ENCODE data around the gene CSNK1A1.
"Not testable (repeated sequence)": the region's sequence is repeated elsewhere in the genome, so short reads cannot be mapped to it uniquely, and the experiment has no call there.

Gene CSNK1A1

DNA sequence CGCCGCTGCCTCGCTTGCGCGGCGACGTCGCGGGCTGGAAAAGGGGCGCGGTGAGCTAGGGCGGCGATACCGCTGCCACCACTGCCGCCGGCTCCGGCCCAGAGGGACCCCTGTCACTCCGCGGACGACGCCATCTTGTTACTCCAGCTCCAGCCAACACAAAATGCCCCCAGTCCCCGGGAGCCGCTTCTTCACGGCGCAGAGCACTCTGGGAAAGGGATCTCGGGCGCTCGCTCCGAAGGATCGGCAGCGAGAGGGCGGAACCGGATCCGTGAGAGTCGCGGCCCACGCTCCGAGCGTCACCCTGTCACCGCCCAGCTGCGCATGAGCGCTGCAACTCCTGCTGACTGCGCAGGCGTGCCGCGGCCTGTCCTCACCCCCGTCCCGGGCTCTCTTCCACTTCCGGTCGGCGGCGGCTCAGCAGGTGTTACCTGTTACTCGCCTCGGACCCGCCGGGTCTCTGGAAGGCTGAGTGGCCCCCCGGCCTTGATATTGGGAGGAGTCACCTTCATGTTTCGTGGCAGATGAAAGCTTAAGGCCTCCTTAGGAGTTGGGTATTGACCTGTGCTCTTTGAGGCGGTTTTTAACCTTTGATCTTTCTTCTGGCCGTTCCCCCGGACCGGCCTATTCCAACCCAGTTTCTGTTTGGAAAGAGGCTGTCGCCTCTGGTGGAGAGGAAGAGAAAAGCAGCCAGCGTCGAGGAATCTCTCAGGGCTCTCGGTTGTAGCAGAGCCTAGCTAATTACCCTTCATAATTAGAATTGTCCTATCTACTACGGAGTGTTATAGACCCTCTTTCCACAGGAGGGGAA, at the start of gene CSNK1A1:
Gene CSNK1A1, minus strand, starts transcription at position 213 of the 811 bp plus-strand sequence. CDS start 475 bp downstream, outside the sequence.
- peak; percentile 96 for DNase-seq (ENCODE audit: low read depth in 2 of 2)

DNA sequence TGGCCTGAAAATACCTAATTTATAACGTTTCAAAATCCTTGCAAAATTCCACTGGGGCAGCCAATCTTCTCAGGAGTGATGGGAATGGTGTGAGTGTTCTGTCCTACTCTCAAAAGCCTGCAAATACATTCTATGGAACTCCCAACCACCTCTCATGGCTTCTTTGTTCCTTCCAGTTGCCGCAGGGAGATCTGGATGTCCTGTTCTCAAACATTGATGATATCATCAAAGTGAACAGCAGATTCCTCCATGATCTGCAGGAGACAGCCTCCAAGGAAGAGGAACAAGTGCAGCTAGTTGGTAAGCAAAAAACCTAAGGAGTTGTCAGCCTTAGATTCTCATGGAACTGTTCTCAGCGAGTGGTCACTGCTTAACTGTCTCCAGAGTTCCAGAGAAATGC, 49.7 kb upstream of the CSNK1A1 start:
- DNase-seq (ENCODE audit: low read depth in 2 of 2) = no peak

DNA sequence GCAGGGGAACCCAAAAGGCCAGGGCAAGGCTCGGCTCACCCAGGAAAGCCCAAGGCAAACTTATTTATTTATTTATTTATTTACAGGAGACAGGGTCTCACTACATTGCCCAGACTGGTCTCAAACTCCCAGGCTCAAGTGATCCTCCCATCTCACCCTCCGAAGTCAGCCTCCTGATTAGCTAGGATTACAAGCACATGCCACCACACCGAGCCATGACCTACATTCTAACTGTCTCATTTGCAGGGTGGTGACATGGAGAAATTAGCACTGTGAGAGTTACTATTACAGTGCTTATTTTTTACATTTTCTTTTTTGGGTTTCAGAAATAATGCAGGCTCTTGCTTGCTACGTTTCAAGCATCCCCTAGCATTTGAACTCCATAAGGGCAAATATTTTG, 48.1 kb upstream of the CSNK1A1 start:
- DNase-seq (ENCODE audit: low read depth in 2 of 2) = no peak

DNA sequence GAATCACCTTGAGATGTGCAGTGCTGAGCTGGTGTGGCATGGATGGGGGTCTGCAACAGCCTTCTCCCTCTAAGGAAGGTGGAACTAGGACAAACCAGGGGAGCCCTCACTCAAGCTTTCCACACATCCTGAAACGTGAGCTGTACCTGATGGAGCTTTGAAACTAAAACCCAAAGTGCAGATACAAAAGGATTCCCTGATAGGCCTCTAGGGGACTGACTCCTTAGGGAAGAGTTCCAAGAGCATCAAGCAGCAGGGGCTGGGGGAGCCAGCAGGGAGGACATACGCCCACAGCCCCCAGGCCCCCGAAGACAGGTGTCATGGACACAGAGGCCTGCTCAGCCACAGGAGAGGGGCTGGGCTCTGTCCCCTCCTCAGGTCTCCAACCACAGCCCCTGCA, 47.7 kb upstream of the CSNK1A1 start:
- DNase-seq (ENCODE audit: low read depth in 2 of 2) = no peak

DNA sequence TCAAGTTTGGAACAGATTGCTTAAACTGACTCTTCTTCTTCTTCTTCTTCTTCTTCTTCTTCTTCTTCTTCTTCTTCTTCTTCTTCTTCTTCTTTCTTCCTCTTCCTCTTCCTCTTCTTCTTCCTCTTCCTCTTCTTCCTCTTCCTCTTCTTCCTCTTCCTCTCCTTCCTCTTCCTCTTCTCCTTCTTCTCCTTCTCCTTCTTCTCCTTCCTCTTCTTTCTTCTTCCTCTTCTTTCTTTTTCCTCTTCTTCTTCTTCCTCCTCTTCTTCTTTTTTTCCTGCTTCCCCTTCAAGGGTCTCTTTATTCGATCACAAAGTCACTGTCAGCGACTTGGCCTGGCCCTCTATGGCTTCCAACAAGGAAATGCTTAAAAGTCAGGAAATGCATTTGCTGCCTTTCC, 47.0 kb upstream of the CSNK1A1 start:
- DNase-seq (ENCODE audit: low read depth in 2 of 2) = not testable (repeated sequence)

DNA sequence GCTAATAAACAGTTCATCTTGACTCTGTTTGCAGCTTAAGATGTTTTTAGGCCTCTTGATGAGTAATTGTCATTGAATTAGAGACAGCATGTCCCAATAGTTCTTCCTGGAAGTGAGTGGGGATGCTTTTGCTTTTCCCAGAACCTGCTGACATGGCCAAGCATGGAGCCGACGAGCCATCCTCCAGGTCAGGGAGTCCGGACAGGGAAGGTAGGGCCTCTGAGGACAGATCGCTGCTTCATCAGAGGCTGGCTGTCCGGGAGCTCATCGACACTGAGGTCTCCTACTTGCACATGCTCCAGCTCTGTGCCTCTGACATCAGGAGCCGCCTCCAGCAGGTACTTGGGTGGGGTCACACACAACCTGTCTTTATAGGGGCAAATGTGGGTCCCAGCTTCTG, 46.4 kb upstream of the CSNK1A1 start:
- no peak for DNase-seq (ENCODE audit: low read depth in 2 of 2)

DNA sequence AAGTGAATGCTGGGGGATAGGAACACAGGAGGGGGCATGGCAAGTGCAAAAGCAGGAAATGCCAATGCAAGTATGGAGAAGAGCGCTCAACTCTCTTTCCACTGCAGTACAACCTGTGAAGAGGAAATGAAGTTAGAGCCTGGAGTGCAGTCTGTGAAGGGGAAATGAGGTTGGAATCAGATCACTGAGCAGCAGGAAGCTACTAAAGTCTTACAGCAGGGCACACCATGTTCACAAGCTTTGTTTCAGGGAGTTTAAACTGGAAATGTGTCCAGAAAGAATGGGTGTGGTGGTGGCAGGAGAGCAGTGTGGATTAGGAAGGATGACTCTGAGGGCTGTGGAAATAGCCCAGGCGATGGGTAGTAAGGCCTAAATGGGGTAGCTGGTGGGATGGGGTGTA, 45.5 kb upstream of the CSNK1A1 start:
- no peak for DNase-seq (ENCODE audit: low read depth in 2 of 2)

DNA sequence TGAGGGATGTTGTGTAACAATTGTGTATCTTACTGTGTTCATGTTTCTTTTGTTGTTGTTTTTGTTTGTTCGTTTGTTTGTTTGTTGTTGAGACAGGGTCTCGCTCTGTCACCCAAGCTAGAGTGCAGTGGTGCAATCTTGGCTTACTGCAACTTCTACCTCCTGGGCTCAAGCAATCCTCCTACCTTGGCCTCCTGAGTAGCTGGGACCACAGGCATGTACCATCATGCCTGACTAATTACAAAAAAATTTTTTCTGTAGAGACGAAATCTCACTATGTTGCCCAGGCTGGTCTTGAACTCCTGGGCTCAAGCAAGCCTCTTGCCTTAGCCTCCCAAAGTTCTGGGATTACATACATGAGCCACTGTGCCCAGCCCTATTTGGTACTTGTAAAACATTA, 43.9 kb upstream of the CSNK1A1 start:
- not testable (repeated sequence) for DNase-seq (ENCODE audit: low read depth in 2 of 2)

DNA sequence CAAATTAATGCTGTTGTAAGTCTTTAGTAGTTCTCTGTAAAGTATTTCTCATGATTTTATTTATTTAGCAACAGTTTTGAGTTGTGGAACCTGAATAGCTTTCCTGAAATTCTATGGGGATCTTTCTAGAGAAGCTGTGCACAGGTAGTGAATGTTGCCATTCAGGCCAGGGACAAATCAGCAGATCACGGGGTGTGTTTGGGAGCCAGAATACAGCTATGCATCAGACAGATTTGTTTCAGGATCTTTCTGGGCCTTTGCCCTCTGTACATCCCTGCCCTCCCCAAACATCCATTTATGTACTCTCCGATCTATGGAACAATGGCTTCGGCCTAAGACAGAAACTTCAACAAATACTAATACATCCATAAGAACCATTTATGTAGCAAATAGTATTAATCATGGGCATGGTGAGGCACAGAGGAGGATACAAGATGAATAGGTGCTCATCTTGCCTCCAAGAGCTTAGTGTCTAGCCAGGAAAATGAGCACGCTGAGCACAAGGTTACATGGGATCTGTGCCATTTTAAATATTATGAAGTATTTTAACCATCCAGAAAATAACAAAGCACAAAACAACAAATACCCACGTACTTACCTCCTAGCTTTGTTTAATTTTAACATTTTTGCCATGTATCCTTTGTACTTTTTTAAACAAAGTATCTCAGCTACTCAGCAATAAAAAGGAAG, 43.1 kb upstream of the CSNK1A1 start:
- DNase-seq (ENCODE audit: low read depth in 2 of 2) = no peak

DNA sequence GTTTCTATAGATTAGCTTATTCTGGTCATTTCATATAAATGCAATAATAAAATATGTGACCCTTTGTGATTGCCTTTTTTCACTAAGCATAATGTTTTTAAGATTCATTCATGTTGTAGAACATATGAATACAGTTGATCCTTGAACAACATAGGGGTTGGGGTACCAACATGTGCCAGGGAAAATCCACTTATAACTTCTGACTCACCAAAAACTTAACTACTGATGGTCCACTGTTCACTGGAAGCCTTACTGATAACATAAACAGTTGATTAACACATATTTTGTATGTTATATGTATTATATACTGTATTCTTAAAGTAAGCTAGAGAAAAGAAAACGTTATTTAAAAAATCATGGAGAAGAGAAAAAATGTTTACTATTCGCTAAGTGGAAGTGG, 42.1 kb upstream of the CSNK1A1 start:
- DNase-seq (ENCODE audit: low read depth in 2 of 2) = no peak

DNA sequence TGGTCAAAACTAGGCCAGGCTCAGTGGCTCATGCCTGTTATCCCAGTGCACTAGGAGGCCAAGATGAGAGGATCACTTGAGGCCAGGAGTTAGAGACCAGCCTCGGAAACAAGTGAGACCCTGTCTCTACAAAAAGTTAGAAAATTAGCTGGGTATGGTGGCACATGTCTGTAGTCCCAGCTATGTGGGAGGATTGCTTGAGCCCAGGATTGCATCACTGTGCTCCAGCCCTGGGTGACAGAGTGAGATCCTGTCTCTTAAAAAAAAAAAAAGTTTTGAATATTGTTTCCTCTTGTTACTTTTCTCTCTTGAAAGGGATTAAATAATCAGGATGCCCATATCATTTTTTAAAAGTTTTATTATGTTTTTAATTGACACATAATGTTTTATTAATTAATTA, 37.7 kb upstream of the CSNK1A1 start:
- DNase-seq (ENCODE audit: low read depth in 2 of 2) = no peak

DNA sequence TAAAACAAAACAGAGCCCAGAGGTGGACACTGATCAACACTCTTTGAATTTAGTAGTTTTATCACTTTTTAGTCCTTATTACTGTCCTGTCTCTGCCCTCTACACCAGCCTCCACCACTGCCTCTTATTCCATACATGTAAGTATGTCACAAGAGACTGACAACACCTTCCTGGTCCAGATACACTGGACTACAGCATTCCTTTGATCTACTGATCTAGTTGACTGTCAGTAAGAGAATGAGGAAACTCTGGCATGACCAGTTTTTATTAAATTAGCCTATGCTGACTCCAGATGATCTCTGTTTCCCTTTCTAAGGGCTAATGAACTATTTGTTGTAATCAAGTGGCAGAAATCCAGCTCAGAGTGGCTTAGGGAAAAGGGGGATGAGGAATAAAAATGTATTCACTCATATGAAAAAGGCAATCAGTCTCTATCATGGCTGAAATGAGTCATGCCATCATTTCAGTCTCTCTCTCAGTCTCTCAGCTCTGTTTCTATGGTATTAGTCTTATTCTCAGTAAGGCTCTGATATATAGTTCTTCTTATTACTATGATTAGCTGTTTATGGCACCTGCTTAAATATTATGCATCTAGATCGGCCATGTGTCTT, 35.6 kb upstream of the CSNK1A1 start:
- no peak for DNase-seq (ENCODE audit: low read depth in 2 of 2)

DNA sequence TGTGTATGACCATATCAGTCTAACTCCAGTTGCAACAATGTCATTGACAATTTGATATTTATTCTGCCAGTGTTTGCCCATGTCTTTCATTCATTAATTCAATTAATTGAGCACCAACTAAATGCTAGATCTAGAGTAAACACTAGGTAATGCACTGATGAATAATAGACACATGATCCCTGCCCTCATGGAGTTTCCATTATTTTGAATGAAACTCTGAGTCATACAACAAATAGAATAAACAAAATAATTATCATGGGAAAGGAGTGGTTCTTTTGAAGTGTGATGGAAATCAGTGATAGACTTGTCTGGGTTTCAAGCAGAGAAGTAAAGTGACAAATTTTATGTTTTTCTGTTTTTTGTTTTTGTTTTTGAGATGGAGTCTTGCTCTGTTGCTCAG, 34.7 kb upstream of the CSNK1A1 start:
- no peak for DNase-seq (ENCODE audit: low read depth in 2 of 2)

DNA sequence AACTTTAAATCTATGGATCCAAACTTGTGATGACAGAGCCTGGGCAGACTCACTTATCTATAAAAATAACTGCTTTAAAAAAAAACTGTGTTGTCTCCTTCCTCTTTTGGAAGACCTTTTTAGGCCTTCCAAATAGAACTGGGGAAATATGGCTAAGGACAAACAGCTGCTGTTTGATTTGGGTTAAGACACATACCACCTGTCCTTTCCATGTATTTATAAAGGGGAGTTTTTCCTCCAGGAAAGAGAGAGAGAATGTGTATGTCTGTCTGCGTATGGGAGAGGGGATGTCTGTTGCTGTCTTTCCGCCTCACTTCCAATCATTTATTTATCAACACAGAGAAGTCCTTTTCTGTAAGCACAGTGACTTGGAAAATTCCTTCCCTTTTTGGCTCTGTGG, 32.9 kb upstream of the CSNK1A1 start:
- no peak for DNase-seq (ENCODE audit: low read depth in 2 of 2)

DNA sequence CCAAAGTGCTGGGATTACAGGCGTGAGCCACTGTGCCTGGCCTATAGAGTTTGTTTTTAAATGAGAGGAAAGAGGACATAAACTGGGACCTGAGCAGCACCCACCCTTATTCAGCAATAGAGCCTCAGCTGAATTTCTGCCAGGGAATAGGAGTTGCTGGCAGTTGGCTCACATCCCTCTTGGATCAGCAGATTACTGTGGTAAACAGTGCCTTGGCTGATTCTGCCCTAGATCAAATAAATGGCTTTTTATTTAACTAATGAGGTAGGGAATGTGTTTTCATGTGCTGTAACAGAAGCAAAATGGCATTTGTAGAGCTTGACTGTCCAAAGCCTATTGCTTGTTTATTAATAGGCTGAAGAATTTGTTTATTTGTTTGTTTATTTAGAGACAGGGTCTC, 32.2 kb upstream of the CSNK1A1 start:
- no peak for DNase-seq (ENCODE audit: low read depth in 2 of 2)

DNA sequence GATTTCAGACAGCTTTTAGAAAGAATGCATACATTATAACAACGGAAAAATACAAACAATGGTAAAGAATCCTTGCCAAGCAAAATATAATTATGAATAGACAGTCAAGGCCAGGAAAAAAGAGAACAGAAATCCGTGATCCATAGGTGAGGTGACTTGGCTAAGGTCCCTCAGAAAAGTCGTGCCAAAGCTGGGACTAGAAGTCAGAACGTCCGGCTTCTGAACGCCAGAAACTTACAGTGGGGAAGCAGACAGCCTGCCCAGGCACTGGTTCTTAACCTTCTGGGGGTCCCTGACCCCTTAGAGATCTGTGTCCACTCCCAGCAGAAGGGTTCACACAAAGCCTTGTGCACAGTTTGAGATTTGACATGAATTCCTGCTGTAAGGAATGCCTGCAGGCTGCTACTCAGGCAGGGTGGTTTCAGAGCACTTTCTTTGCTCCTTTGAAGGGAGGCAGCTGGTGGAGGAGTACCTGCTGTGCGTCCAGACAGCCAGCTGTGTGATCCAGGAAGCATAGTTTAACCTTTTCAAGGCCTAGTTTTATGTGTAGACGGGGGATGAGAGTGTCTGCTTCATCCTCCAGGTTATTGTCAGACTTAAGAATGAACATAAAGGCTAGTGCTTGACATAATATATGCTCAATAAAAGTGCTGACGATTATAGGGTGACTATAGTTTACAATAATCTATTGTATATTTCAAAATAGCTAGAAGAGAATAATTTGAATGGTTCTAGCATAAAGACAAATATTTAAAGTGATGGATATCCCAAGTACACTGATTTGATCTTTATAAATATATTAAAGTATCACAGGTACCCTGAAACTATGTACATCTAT, 30.9 kb upstream of the CSNK1A1 start:
- no peak for DNase-seq (ENCODE audit: low read depth in 2 of 2)

DNA sequence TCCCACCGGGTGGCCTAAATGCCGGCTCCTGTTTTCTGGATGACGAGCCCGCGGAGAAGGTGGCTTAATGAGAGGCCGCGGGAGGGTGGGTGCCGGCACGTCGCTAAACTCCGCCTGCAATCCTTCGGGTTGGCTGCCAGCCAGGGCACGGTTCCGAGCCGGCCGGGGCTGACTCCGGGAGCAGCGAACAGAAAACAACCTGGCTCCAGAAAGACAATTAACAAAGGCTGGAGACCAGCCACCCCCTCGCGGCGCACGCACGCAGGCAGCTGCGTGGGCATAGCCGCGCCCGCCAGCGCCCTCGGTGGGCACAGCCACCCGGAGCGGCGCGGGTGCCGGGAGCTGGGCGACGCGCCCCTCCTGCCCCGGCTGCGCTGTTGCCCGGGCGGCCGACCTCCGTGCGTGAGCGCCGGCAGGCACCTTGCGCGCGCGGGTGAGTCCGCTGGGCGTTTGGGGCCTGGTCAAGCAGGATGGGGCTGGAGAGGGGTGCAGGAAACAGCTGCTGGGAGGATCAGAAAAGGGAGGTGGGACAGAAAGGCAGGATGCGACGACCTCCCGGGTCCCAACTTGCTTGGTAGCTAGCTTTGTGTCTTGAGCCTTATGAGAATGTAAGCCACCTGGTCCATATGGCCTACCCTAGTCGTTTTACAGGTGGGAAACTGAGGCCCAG, 30.1 kb upstream of the CSNK1A1 start, which contains the start of gene ARHGEF37:
Gene ARHGEF37, plus strand, starts transcription at position 307 of the 670 bp plus-strand sequence. CDS start 16,272 bp downstream, outside the sequence.
- DNase-seq (ENCODE audit: low read depth in 2 of 2) = peak in 1 of 2 donors; percentile 18

DNA sequence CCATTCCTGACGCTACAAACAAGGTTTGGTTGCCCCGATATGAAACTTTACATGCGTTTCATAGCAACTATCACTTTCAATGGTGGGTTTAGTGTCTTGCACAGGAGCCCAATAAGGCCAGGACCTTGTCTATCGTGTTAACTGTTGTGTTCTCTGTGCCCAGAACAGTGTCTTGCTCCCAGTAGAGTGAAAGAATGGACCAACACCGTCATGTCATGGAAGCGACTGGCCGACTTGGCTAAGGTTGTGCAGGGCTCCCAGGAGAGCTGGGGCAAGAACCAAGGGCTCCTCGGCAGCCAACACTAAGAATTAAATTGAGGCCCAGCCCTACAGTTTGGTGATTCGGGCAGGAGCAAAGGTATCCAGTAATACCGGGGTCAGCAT, 29.6 kb upstream of the CSNK1A1 start:
- DNase-seq (ENCODE audit: low read depth in 2 of 2) = no peak

DNA sequence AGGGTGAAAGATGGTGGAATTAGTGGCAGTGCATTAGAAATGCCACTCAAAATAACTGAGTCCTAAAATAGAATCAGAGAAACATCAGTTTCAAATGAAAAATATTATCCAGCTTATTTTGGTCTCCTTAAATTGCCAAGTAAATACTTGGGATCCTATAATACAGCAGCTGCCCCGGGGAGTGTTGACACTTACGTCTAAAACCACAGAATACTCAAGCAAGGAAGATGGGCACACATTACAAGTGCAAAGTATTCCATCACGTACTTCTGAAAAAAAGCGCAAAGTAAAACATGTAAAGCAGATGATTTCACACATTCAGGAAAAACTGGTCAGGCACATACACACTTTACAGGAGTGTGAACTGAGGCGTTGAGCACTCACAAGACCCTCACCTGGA, 27.7 kb upstream of the CSNK1A1 start:
- DNase-seq (ENCODE audit: low read depth in 2 of 2) = no peak

DNA sequence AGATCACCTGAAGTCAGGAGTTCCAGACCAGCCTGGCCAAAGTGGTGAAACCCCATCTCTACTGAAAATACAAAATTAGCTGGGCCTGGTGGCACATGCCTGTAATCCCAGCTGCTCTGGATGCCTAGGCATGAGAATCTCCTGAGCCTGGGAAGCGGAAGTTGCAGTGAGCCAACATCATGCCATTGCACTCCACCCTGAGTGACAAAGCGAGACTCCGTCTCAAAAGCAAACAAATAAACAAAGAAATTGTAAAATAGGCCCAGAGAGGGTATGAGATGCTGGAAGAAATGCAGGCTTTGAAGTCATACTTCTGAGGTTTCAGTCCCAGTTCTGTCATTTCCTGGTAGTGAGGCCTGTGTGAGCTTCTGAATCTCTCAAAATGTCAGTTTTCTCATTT, 24.8 kb upstream of the CSNK1A1 start:
- DNase-seq (ENCODE audit: low read depth in 2 of 2) = no peak

DNA sequence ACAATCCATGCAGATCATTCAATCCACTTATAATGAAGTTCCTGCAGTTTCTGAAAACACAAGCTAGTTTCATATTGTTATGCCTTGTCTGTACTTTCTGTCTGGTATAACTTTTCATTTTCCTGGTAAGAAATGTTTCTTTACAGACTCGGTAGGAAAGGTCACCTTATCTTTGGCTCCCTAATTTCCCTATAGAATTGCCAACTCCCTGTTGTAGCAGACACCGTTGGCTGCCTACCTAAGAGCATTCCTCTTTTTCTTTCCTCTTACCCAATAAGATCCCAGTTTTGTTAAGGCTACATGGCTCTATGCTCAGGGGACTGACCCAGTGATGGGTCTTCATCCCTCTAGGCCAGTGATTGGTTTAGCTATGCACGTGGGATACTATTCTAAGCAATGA, 23.9 kb upstream of the CSNK1A1 start:
- DNase-seq (ENCODE audit: low read depth in 2 of 2) = no peak
